ENCODE data around the gene OMA1.
"Not testable (repeated sequence)": the region's sequence is repeated elsewhere in the genome, so short reads cannot be mapped to it uniquely, and the experiment has no call there.

Gene OMA1

DNA sequence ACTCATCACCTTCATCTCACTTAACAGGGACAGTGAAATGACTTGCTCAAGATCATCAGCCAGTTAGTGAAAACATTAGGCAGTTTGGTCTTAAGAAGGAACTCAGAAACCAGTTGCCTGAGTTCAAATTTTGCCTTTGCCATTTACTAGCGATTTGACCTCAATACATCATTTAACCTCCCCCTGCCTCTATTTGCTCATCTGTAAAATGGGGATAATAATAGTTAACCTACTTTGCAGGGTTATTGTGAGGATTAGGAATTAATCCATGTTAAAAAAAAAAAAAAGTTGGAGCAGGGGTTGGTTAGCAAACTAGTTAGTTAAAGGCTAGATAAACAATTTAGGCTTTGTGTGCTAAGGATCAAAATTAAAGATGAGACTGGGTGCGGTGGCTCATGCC is 41.1 kb upstream of the OMA1 start:
- H3K4me3 ChIP-seq (ENCODE audit: low read length): no peak overlapping the region
- TF ChIP-seq, protein P1, sequence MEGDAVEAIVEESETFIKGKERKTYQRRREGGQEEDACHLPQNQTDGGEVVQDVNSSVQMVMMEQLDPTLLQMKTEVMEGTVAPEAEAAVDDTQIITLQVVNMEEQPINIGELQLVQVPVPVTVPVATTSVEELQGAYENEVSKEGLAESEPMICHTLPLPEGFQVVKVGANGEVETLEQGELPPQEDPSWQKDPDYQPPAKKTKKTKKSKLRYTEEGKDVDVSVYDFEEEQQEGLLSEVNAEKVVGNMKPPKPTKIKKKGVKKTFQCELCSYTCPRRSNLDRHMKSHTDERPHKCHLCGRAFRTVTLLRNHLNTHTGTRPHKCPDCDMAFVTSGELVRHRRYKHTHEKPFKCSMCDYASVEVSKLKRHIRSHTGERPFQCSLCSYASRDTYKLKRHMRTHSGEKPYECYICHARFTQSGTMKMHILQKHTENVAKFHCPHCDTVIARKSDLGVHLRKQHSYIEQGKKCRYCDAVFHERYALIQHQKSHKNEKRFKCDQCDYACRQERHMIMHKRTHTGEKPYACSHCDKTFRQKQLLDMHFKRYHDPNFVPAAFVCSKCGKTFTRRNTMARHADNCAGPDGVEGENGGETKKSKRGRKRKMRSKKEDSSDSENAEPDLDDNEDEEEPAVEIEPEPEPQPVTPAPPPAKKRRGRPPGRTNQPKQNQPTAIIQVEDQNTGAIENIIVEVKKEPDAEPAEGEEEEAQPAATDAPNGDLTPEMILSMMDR (IDR thresholded peaks at IDR 0.05; ENCODE audit: insufficient read depth, low read depth, low read length, missing control alignments): no peak
- no peak for DNase-seq (ENCODE audit: low read depth)

DNA sequence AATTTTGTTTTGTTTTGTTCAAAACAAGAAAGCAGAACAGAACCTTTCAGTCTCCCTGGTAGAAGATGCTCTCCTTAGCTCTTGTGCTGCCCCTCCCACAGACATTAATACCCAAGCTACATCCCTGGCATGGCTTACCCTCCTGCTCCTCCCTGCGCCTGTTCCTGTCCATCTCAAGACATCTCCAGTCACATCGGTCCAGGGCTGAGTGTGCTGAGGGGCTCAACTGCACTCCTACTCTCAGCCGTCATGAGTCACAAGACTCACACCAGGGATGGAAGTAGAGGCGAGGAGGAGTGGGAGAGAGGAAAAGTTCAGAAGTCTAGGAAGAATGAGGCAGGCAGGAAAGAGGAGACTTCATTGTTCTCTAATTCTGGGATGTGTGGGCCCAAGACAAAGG is 39.7 kb upstream of the OMA1 start:
- no peak overlapping the region for H3K4me3 ChIP-seq (ENCODE audit: low read length)
- TF ChIP-seq, protein P1 (IDR thresholded peaks at IDR 0.05; ENCODE audit: insufficient read depth, low read depth, low read length, missing control alignments): no peak
- no peak for DNase-seq (ENCODE audit: low read depth)

- DNase-seq (ENCODE audit: low read depth): peak; percentile 78
- TF ChIP-seq, protein P1 (IDR thresholded peaks at IDR 0.05; ENCODE audit: insufficient read depth, low read depth, low read length, missing control alignments): no peak
- H3K4me3 ChIP-seq (ENCODE audit: low read length): no peak overlapping the region
Measured at GRCh38 chr1:58585581-58586151, 39.1 kb upstream of the OMA1 start.

DNA sequence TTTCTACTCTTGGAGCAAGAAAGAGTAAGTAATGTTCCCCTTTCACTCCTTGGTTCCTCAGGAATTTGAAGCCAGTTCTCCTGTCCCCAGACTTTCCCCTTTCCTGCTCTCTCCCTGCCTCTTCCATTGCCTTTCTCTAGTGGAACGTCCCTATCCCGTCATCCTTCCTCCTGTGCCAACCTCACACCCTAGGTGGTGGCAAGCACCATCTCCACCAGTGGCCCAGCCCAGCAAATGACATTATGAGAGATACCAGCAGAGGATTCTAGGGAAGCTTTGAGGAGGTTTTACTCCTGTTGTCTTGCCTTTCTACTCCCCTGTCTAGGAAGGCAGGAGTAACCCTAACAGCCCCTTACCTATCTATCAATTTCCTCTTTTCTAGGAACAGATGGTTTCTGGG is 38.6 kb upstream of the OMA1 start:
- no peak for DNase-seq (ENCODE audit: low read depth)
- H3K4me3 ChIP-seq (ENCODE audit: low read length): no peak overlapping the region
- TF ChIP-seq, protein P1 (IDR thresholded peaks at IDR 0.05; ENCODE audit: insufficient read depth, low read depth, low read length, missing control alignments): no peak

GRCh38 chr1:58584082-58584895 is 37.8 kb upstream of the OMA1 start:
- H3K4me3 ChIP-seq (ENCODE audit: low read length): no peak overlapping the region
- peak; percentile 98 for DNase-seq (ENCODE audit: low read depth)
- TF ChIP-seq, protein P1 (IDR thresholded peaks at IDR 0.05; ENCODE audit: insufficient read depth, low read depth, low read length, missing control alignments): no peak

GRCh38 chr1:58583496-58583895 is 37.0 kb upstream of the OMA1 start:
- H3K4me3 ChIP-seq (ENCODE audit: low read length): no peak overlapping the region
- DNase-seq (ENCODE audit: low read depth): no peak
- TF ChIP-seq, protein P1 (IDR thresholded peaks at IDR 0.05; ENCODE audit: insufficient read depth, low read depth, low read length, missing control alignments): no peak

DNA sequence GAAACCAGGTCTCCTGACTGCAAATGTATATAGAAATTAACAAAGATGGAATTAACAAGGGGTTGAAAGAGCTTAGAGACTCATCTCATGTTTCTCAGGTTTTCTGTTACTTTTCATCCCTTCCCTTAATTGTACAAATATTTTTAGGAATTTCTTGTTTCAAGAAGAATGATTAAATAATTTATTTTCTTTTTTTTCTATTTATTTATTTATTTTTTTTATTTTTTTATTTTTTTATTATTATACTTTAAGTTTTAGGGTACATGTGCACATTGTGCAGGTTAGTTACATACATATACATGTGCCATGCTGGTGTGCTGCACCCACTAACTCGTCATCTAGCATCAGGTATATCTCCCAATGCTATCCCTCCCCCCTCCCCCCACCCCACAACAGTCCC is 35.6 kb upstream of the OMA1 start:
- DNase-seq (ENCODE audit: low read depth); H3K4me3 ChIP-seq (ENCODE audit: low read length): not testable (repeated sequence)

Measured in epithelial cell of esophagus (primary cell).